Fibroblast of lung (primary cell): ENCODE measurements around the gene GPC5. TPM values are rescaled to one million over a fixed set of nuclear protein-coding genes. Genes with fewer than 3 reads are reported as not detected.
"Not testable (repeated sequence)": the region's sequence is repeated elsewhere in the genome, so short reads cannot be mapped to it uniquely, and the experiment has no call there.

ENCODE experiments used
- DNase-seq, 2 donors: peaks; one replicate each; pipeline versions ENCODE4 v3.0.0 to v3.0.0-alpha.2; 2010; ENCODE audit warnings: low read depth in 2 of 2
- H2AFZ ChIP-seq: 2 replicates; pipeline ENCODE4 v1.5.1; 2012; ENCODE audit warnings: low read length, control low read depth, inconsistent platforms
- H3K27ac ChIP-seq: 2 replicates; pipeline ENCODE4 v1.5.1; 2011; ENCODE audit warnings: low read length, control low read depth; ENCODE audit not compliant: insufficient read depth
- H3K27me3 ChIP-seq: 2 replicates; pipeline ENCODE4 v1.5.1; 2011; ENCODE audit warnings: mild to moderate bottlenecking, low read length; ENCODE audit not compliant: control insufficient read depth, insufficient read depth
- H3K36me3 ChIP-seq: 2 replicates; pipeline ENCODE4 v1.5.1; 2011; ENCODE audit warnings: low read length; ENCODE audit not compliant: control insufficient read depth, insufficient read depth
- H3K4me1 ChIP-seq: 2 replicates; pipeline ENCODE4 v1.5.1; 2011; ENCODE audit warnings: low read length; ENCODE audit not compliant: control insufficient read depth, insufficient read depth; ENCODE audit errors: extremely low read depth
- H3K4me2 ChIP-seq: 2 replicates; pipeline ENCODE4 v1.5.1; 2011; ENCODE audit warnings: low read length, control low read depth; ENCODE audit not compliant: insufficient read depth; ENCODE audit errors: extremely low read depth
- H3K4me3 ChIP-seq, 4 experiments: fragments of 200-600 bp in 1 of 4; sonication (generic) in 1 of 4; replicated peaks in 1 of 4; 2 replicates each; pipeline ENCODE4 v1.5.1; 2011 to 2016; ENCODE audit warnings: low read length in 4 of 4, low read depth in 3 of 4, mild to moderate bottlenecking in 3 of 4, control low read depth in 2 of 4, inconsistent platforms in 1 of 4, mixed read lengths in 1 of 4; ENCODE audit not compliant: insufficient read depth in 1 of 4; ENCODE audit errors: control extremely low read depth in 1 of 4
- H3K79me2 ChIP-seq: 2 replicates; pipeline ENCODE4 v1.5.1; 2012; ENCODE audit warnings: mild to moderate bottlenecking, low read length, inconsistent platforms; ENCODE audit not compliant: control insufficient read depth, insufficient read depth
- H3K9ac ChIP-seq: 2 replicates; pipeline ENCODE4 v1.5.1; 2011; ENCODE audit warnings: mild to moderate bottlenecking, low read length, control low read depth; ENCODE audit not compliant: insufficient read depth
- H3K9me3 ChIP-seq: 2 replicates; pipeline ENCODE4 v1.5.1; 2012; ENCODE audit warnings: low read depth, low read length; ENCODE audit not compliant: control insufficient read depth, insufficient read depth
- H4K20me1 ChIP-seq: 2 replicates; pipeline ENCODE4 v1.5.1; 2011; ENCODE audit warnings: low read length; ENCODE audit not compliant: control insufficient read depth, insufficient read depth; ENCODE audit errors: extremely low read depth
- CTCF ChIP-seq, 2 donors: IDR thresholded peaks in 1 of 2; conservative IDR thresholded peaks in 1 of 2; 1 replicate in 1 of 2; 2 replicates in 1 of 2; pipeline ENCODE4 v1.5.1; 2011 to 2012; ENCODE audit warnings: low read length in 2 of 2, control low read depth in 1 of 2, inconsistent platforms in 1 of 2, low read depth in 1 of 2, mild to moderate bottlenecking in 1 of 2
- EZH2 ChIP-seq: IDR thresholded peaks from 2 replicates; pipeline ENCODE4 v1.5.1; 2012; ENCODE audit warnings: low read length, control low read depth, mild to moderate bottlenecking; ENCODE audit errors: missing control alignments
- polyA plus RNA-seq, 2 donors: library from polyadenylated mRNA; depleted of rRNA in 1 of 2; stranded (reverse) in 1 of 2; unstranded in 1 of 2; fragments of >200 nt; gene quantifications; 2 replicates each; pipeline ENCODE4 v1.2.1, GENCODE V29; 2011 to 2012; ENCODE audit warnings: missing spikeins in 1 of 2
- total RNA-seq: library from RNA; depleted of rRNA; stranded (reverse); fragments of >200 nt; gene quantifications from 2 replicates; pipeline ENCODE4 v1.2.1, GENCODE V29; 2014

GPC5 gene
- total and polyA plus RNA-seq, 2 donors (not counting 1 experiment from before 2014, with no cell fraction given): 0.17 TPM; not detected in 1

DNA sequence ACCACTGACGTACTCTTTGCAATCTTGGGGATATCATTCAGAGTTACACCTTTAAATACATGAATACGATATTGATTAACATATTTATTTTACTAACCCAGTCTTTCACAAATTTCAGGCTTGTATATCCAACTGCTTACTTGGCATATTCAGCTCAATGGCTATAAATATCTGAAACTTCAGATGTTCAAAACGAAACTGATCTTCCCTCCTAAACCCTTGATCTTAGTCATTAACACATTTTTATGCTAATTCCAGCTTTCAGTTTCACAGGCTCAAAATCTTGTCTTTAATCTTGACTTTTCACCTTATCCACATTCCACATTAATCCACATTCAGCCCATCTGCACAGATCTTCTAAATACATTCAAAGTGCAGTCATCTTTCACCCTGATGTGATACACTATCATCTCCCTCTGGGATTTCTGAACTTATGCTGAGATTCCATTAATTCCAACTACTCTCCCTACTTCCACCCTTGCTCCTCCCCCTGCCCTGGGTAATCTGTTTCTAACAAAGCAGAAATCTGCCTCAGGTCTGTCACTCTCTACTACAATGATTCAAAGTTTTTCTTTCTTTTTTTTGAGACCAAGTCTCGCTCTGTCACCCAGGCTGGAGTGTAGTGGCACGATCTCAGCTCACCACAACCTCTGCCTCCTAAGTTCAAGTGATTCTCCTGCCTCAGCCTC, 387.2 kb downstream of the GPC5 start:
- Histone ChIP-seq H3K27me3 (no peaks in the 10 kb centered on the region), H3K4me1 (no peaks in the 10 kb centered on the region), H3K36me3 (no peaks in the 10 kb centered on the region), H3K79me2 (no peaks in the 10 kb centered on the region), H3K9ac (no peak overlapping the region), H3K4me3 (no peak overlapping the region), H3K4me2 (no peak overlapping the region), H2AFZ (no peak overlapping the region), H3K27ac (no peak overlapping the region), H3K9me3 (no peaks in the 10 kb centered on the region), H4K20me1 (no peaks in the 10 kb centered on the region)
- no peak for TF ChIP-seq CTCF (conservative IDR thresholded peaks at IDR 0.05 in 1 of 2, IDR thresholded peaks at IDR 0.05 in 1 of 2; ENCODE audit: low read depth in 1 of 2, low read length in 2 of 2)
- TF ChIP-seq EZH2: no peak
- no peak for DNase-seq

- no peak for DNase-seq
- H3K36me3 ChIP-seq: no peaks in the 10 kb centered on the region
- H3K4me1 ChIP-seq: no peaks in the 10 kb centered on the region
Measured at GRCh38 chr13:91792054-91792453, 393.6 kb downstream of the GPC5 start.

DNA sequence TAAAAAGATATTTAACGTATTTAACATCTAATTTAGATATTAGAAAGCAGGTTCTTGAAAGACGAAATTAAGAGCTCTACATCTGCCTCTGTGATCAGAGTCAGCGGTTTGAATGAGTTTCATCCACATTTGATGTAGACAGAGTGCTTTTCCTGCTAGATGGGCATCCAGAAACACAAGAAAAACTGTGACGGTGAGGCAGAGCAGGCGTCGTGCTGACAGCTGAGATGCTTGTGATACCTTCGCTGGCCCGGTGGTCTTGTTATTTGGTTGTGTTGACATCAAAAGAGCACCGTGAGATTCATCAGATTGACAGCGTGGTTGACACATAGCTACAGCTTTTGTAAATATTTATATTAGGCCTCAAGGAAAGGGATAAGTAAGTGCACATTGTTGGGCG, 399.1 kb downstream of the GPC5 start:
- H3K4me3 ChIP-seq: no peak overlapping the region
- no peak for DNase-seq
- no peaks in the 10 kb centered on the region for H3K27me3 ChIP-seq
- no peak overlapping the region for H3K27ac ChIP-seq
- no peaks in the 10 kb centered on the region for H3K36me3 ChIP-seq
- no peak overlapping the region for H2AFZ ChIP-seq
- H3K4me2 ChIP-seq: no peak overlapping the region
- no peaks in the 10 kb centered on the region for H3K9me3 ChIP-seq
- no peak overlapping the region for H3K9ac ChIP-seq
- no peaks in the 10 kb centered on the region for H3K4me1 ChIP-seq
- H3K79me2 ChIP-seq: no peaks in the 10 kb centered on the region
- no peak for TF ChIP-seq CTCF (conservative IDR thresholded peaks at IDR 0.05 in 1 of 2, IDR thresholded peaks at IDR 0.05 in 1 of 2; ENCODE audit: low read depth in 1 of 2, low read length in 2 of 2)
- TF ChIP-seq EZH2: no peak
- no peaks in the 10 kb centered on the region for H4K20me1 ChIP-seq

More at GRCh38 chr13:91792054-91792453, 393.6 kb downstream of the GPC5 start:
- Histone ChIP-seq H4K20me1 (no peaks in the 10 kb centered on the region), H2AFZ (no peak overlapping the region), H3K4me3 (no peak overlapping the region), H3K9ac (no peak overlapping the region), H3K9me3 (no peaks in the 10 kb centered on the region), H3K4me2 (no peak overlapping the region), H3K27ac (no peak overlapping the region), H3K79me2 (no peaks in the 10 kb centered on the region), H3K27me3 (no peaks in the 10 kb centered on the region)
- TF ChIP-seq CTCF (conservative IDR thresholded peaks at IDR 0.05 in 1 of 2, IDR thresholded peaks at IDR 0.05 in 1 of 2; ENCODE audit: low read depth in 1 of 2, low read length in 2 of 2) (no peak), EZH2 (no peak)

- not testable (repeated sequence) for H3K4me3 ChIP-seq, H3K27me3 ChIP-seq, H3K4me1 ChIP-seq, H3K27ac ChIP-seq, H3K9me3 ChIP-seq, H3K36me3 ChIP-seq, H2AFZ ChIP-seq, DNase-seq, H3K79me2 ChIP-seq, H3K9ac ChIP-seq, H4K20me1 ChIP-seq, H3K4me2 ChIP-seq
Measured at GRCh38 chr13:91798338-91798737, 399.9 kb downstream of the GPC5 start.

- H4K20me1 ChIP-seq, H3K79me2 ChIP-seq, H3K27ac ChIP-seq, H2AFZ ChIP-seq, H3K9me3 ChIP-seq, H3K27me3 ChIP-seq, H3K4me3 ChIP-seq, H3K4me2 ChIP-seq, H3K9ac ChIP-seq, H3K36me3 ChIP-seq, H3K4me1 ChIP-seq: not testable (repeated sequence)
- peak in 1 of 2 donors; percentile 6 for DNase-seq
Measured at GRCh38 chr13:91801772-91802171, 403.4 kb downstream of the GPC5 start.
